Measurements from ENCODE around the gene CTSE.
A peak's percentile ranks its signal among the peaks of the same experiment; 100 is the strongest.
"Not testable (repeated sequence)": the region's sequence is repeated elsewhere in the genome, so short reads cannot be mapped to it uniquely, and the experiment has no call there.

Gene CTSE

DNA sequence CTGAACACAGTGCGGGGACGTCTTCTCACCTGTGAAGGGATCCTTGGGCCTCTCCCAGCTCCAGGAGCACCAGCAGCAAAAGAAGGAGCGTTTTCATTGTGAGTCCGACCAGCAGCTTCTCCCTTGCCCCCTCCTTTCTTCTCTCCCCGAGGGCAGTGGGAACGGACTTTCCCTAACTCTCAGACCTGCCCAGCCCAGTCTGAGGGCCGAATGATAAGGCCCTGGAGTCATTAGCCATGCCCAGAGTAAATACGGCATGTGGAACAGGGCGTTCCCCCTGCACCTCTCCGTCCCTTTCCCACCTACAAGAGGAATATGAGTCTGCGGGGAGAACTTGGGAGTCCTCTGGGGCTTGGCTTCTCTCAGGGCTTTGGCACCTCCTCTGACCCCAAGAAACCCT is at the start of gene CTSE:
Gene CTSE (minus strand): TSS at position 201 of the 400 bp plus-strand sequence. CDS start 104 bp downstream, at position 97.
- no peak for DNase-seq

- DNase-seq: no peak
Measured at GRCh38 chr1:206070627-206071304, 47.1 kb upstream of the CTSE start.

- DNase-seq: peak; percentile 20
Measured at GRCh38 chr1:206068314-206068713, 44.6 kb upstream of the CTSE start.

GRCh38 chr1:206067486-206068227 is 44.0 kb upstream of the CTSE start:
- DNase-seq: no peak

DNA sequence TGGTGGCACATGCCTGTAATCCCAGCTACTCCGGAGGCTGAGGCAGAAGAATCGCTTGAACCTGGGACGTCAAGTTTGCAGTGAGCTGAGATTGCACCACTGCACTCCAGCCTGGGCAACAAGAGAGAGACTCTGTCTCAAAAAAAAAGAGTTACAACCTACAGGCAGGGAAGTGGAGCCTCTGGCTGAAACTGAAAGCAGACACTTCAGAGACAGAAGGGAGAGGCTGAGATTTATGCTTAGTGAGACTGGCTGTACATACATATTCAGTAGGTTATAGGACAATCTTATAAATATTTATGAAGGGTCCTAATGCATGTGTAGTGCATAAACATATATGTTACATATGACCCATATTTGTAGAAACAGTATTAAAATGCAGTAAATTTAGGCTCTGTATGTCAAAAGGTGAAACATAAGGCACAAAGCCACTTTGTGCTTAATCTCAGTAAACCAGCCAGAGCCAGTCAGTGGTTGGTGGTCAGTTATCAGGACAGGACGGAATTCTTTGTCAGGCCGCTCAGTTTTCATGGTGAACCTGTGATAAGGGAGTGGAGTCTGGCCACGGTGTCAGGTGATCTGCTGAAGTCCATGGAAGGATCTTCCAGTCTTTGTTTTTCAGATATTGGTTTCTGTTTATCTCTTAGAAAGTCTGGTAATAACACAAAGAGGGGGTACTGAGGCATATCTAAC is 42.9 kb upstream of the CTSE start:
- no peak for DNase-seq

GRCh38 chr1:206065547-206066145 is 42.0 kb upstream of the CTSE start:
- no peak for DNase-seq

DNA sequence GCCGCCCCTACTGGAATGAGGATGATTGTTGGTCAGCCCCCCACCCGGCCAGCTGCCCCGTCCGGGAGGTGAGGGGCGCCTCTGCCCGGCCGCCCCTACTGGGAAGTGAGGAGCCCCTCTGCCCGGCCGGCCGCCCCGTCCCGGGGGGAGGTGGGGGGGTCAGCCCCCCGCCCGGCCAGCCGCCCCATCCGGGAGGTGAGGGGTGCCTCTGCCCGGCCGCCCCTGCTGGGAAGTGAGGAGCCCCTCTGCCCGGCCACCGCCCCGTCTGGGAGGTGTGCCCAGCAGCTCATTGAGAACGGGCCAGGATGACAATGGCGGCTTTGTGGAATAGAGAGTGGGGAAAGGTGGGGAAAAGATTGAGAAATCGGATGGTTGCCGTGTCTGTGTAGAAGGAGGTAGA is 40.8 kb upstream of the CTSE start:
- DNase-seq: not testable (repeated sequence)

GRCh38 chr1:206064001-206064400 is 40.3 kb upstream of the CTSE start:
- not testable (repeated sequence) for DNase-seq

- no peak for DNase-seq
Measured at GRCh38 chr1:206062464-206062863, 38.8 kb upstream of the CTSE start.

DNA sequence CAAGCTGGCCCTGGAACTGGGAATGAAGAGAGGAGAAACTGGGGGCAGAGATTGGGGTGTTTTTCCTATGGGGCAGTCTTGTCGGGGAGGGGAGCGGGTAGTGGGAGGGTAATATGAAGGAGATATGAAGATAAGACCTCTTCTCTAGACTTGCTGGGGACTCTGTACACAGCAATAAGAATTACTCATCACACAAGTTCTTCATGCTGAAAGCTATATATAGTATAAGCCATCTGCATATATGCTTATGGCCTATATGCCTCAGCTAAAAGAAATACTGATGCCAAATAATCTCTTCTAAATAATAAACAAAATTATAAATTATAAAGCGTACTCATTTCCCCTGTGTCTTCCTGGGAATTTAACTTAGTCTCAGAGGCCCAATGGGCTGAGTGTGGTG is 37.1 kb upstream of the CTSE start:
- no peak for DNase-seq

DNA sequence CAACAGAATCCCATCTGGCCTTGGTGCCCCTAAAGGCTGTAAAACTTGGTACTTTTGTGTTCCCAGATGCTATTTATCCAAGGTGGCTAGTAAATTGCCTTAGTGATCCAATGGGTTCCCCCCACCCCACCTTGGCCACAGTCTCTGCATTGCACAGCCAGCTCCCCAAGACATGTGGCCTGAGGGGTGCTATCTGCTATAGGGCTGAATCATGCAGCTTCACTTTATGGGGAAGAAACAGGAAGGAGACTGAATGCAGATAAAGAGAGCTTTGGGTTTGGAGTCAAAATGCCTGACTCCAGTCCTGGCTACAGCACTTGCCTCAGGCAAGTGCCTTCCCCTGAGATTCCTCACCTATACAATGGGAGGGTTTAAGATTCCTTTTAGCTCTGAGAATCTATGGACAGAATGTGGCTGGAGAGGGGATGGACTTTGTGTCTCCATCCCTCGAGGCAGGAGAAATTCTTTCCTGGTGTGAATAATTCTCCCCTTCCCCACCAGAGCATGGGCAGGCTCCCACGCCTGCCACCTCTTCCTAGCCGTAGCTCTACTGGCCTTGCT is 35.7 kb upstream of the CTSE start:
- DNase-seq: no peak

GRCh38 chr1:206058927-206059292 is 35.2 kb upstream of the CTSE start:
- no peak for DNase-seq

DNA sequence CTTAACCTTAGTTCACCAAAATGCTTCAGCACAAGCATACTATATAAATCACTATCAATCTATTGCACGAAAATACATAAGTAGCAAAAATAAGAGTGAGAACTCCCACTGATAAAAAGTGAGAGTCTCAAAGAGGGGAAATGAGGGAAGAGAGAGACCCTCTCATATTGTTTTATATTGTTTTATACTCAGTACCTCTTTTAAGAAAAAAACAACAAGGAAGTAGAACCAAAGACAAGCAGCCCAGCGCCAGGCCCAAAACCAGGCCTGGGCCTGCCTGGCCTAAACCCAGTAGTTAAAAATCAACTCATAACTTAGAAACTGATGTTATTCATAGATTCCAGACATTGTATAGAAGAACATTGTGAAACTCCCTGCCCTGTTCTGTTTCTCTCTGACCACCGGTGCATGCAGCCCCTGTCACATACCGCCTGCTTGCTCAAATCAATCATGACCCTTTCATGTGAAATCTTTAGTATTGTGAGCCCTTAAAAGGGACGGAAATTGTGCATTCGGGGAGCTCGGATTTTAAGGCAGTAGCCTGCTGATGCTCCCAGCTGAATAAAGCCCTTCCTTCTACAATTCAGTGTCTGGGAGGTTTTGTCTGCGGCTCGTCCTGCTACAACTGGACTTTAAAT is 34.7 kb upstream of the CTSE start:
- not testable (repeated sequence) for DNase-seq

DNA sequence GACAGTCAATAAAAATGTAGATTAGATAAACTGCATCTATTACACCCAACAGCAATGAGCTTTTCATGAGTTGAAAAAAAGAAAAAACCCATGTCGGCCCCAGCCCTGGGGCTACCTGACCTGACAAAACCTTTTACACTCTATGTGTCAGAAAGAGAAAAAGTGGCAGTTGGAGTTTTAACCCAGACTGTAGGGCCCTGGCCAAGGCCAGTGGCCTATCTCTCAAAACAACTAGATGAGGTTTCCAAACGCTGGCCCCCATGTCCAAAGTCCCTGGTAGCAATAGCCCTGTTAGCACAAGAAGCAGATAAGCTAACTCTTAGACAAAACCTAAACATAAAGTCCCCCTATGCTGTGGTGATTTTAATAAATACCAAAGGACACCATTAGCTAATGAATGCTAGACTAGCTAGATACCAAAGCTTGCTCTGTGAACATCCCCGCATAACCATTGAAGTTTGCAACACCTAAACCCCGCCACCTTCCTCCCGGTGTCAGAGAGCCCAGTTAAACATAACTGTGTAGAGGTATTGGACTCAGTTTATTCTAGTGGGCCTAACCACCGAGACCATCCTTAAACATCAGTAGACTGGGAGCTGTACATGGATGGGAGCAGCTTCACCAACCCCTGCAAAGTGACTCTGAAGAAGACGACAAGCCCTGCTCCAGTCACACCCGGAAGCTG is 32.1 kb upstream of the CTSE start:
- not testable (repeated sequence) for DNase-seq

- DNase-seq: not testable (repeated sequence)
Measured at GRCh38 chr1:206055069-206055625, 31.5 kb upstream of the CTSE start.

GRCh38 chr1:206053616-206054015 is 29.9 kb upstream of the CTSE start:
- DNase-seq: not testable (repeated sequence)

DNA sequence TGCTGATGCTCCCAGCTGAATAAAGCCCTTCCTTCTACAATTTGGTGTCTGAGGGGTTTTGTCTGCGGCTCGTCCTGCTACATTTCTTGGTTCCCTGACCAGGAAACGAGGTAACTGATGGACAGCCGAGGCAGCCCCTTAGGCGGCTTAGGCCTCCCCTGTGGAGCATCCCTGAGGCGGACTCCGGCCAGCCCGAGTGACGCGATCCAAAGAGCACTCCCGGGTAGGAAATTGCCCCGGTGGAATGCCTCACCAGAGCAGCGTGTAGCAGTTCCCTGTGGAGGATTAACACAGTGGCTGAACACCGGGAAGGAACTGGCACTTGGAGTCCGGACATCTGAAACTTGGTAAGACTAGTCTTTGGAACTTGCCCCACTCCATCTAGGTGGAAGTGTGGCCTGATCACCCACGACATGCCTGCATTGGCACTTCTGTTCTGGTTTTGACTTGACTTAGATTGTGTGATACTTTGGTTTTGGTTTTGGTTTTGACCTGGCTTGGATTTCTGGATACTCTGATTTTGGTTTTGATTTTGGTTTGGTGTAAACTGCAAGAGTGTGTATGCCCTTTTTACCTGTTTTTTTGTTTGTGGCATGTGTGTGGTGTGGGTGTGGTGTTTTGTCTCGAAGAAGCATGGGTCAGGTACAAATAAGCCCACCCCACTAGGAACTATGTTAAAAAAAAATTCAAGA is 29.4 kb upstream of the CTSE start, which contains the start of gene RHEX:
Gene RHEX (plus strand): TSS at position 255 of the 692 bp plus-strand sequence. CDS start 44,656 bp downstream, outside the sequence.
- DNase-seq: not testable (repeated sequence)

GRCh38 chr1:206052231-206052865 is 28.7 kb upstream of the CTSE start:
- DNase-seq: not testable (repeated sequence)

- DNase-seq: peak; percentile 51
Measured at GRCh38 chr1:206050655-206051235, 27.1 kb upstream of the CTSE start.
